HUES6 (cell line): ENCODE measurements around the gene ZBTB12.
"Not testable (repeated sequence)": the region's sequence is repeated elsewhere in the genome, so short reads cannot be mapped to it uniquely, and the experiment has no call there.

Experiments
- H3K27ac ChIP-seq: 2 replicates; pipeline ENCODE4 v1.7.0; 2013; ENCODE audit warnings: low read depth, mild to moderate bottlenecking, low read length, inconsistent platforms
- H3K27me3 ChIP-seq: 2 replicates; pipeline ENCODE4 v1.6.1; 2013; ENCODE audit warnings: low read length; ENCODE audit not compliant: control insufficient read depth, insufficient read depth
- H3K36me3 ChIP-seq: 2 replicates; pipeline ENCODE4 v1.6.1; 2013; ENCODE audit warnings: low read length; ENCODE audit not compliant: control insufficient read depth, insufficient read depth
- H3K4me1 ChIP-seq: 2 replicates; pipeline ENCODE4 v1.6.1; 2013; ENCODE audit warnings: low read length; ENCODE audit not compliant: control insufficient read depth, insufficient read depth
- H3K4me3 ChIP-seq: 2 replicates; pipeline ENCODE4 v1.5.1; 2013; ENCODE audit warnings: low read depth, low read length
- H3K9ac ChIP-seq: one replicate; pipeline ENCODE4 v1.6.1; 2013; ENCODE audit warnings: mild to moderate bottlenecking, low read length
- H3K9me3 ChIP-seq: 2 replicates; pipeline ENCODE4 v1.6.1; 2013; ENCODE audit warnings: low read depth, low read length; ENCODE audit not compliant: control insufficient read depth, insufficient read depth

The ZBTB12 gene

GRCh38 chr6:31860349-31860748 is 41.5 kb downstream of the ZBTB12 start:
- no peak overlapping the region for H3K9ac ChIP-seq
- peaks cover 3% of the 10 kb centered on the region; the same call in 1 of the 2 replicates for H3K4me1 ChIP-seq
- H3K9me3 ChIP-seq, result peaks cover 3% of the 10 kb centered on the region
- no peaks in the 10 kb centered on the region for H3K27me3 ChIP-seq
- H3K4me3 ChIP-seq, result no peak overlapping the region
- peaks cover 30% of the 10 kb centered on the region for H3K36me3 ChIP-seq
- H3K27ac ChIP-seq, result no peak overlapping the region

- peaks cover 3% of the 10 kb centered on the region; the same call in 1 of the 2 replicates for H3K4me1 ChIP-seq
- no peak overlapping the region for H3K9ac ChIP-seq
- H3K27me3 ChIP-seq, result no peaks in the 10 kb centered on the region
- no peak overlapping the region for H3K4me3 ChIP-seq
- H3K27ac ChIP-seq, result no peak overlapping the region
- peaks cover 30% of the 10 kb centered on the region for H3K36me3 ChIP-seq
- peaks cover 6% of the 10 kb centered on the region for H3K9me3 ChIP-seq
These were observed 42.0 kb downstream of the ZBTB12 start for GRCh38 chr6:31859923-31860322.

GRCh38 chr6:31858707-31859106 is 43.2 kb downstream of the ZBTB12 start:
- H3K4me3 ChIP-seq, result no peak overlapping the region
- peaks cover 30% of the 10 kb centered on the region for H3K36me3 ChIP-seq
- H3K4me1 ChIP-seq, result peaks cover 3% of the 10 kb centered on the region; the same call in 1 of the 2 replicates
- peaks cover 6% of the 10 kb centered on the region for H3K9me3 ChIP-seq
- no peak overlapping the region for H3K9ac ChIP-seq
- H3K27ac ChIP-seq, result no peak overlapping the region
- no peaks in the 10 kb centered on the region for H3K27me3 ChIP-seq

- H3K36me3 ChIP-seq, result peaks cover 30% of the 10 kb centered on the region
- H3K9ac ChIP-seq, H3K27me3 ChIP-seq, H3K4me3 ChIP-seq, H3K9me3 ChIP-seq, H3K4me1 ChIP-seq, H3K27ac ChIP-seq: not testable (repeated sequence)
These were observed 44.1 kb downstream of the ZBTB12 start for GRCh38 chr6:31857774-31858173.

- H3K9me3 ChIP-seq, result peaks cover 11% of the 10 kb centered on the region
- H3K4me3 ChIP-seq, H3K36me3 ChIP-seq, H3K9ac ChIP-seq, H3K4me1 ChIP-seq, H3K27me3 ChIP-seq, H3K27ac ChIP-seq: not testable (repeated sequence)
These were observed 49.7 kb downstream of the ZBTB12 start for GRCh38 chr6:31851980-31852718.

- Histone ChIP-seq H3K36me3 (no peaks in the 10 kb centered on the region; the same call in 1 of the 2 replicates), H3K4me3 (no peak overlapping the region), H3K27me3 (no peaks in the 10 kb centered on the region), H3K9me3 (peaks cover 11% of the 10 kb centered on the region), H3K4me1 (no peaks in the 10 kb centered on the region), H3K9ac (no peak overlapping the region), H3K27ac (no peak overlapping the region)
These were observed 50.4 kb downstream of the ZBTB12 start for GRCh38 chr6:31851485-31851832.

GRCh38 chr6:31850765-31851484 is 51.0 kb downstream of the ZBTB12 start:
- H3K27me3 ChIP-seq, result no peaks in the 10 kb centered on the region
- H3K4me1 ChIP-seq, result no peaks in the 10 kb centered on the region
- no peaks in the 10 kb centered on the region; the same call in 1 of the 2 replicates for H3K36me3 ChIP-seq
- H3K9me3 ChIP-seq, result peaks cover 11% of the 10 kb centered on the region
- no peak overlapping the region for H3K4me3 ChIP-seq
- no peak overlapping the region for H3K27ac ChIP-seq
- H3K9ac ChIP-seq, result no peak overlapping the region
